Dermis microvascular lymphatic vessel endothelial cell (primary cell): Measurements from ENCODE around the gene METTL25. TPM values are rescaled to one million over a fixed set of nuclear protein-coding genes. Genes with fewer than 3 reads are reported as not detected.
A peak's percentile ranks its signal among the peaks of the same experiment; 100 is the strongest.
"Not testable (repeated sequence)": the region's sequence is repeated elsewhere in the genome, so short reads cannot be mapped to it uniquely, and the experiment has no call there.

ENCODE experiments used
- DNase-seq, 2 donors: peaks; one replicate each; pipeline versions ENCODE4 v3.0.0 to v3.0.0-alpha.2; 2010; ENCODE audit warnings: low read depth in 2 of 2
- total RNA-seq: library from RNA; depleted of rRNA; stranded (reverse); fragments of >200 nt; gene quantifications from 2 replicates; pipeline ENCODE4 v1.2.1, GENCODE V29; 2014

Gene METTL25, protein sequence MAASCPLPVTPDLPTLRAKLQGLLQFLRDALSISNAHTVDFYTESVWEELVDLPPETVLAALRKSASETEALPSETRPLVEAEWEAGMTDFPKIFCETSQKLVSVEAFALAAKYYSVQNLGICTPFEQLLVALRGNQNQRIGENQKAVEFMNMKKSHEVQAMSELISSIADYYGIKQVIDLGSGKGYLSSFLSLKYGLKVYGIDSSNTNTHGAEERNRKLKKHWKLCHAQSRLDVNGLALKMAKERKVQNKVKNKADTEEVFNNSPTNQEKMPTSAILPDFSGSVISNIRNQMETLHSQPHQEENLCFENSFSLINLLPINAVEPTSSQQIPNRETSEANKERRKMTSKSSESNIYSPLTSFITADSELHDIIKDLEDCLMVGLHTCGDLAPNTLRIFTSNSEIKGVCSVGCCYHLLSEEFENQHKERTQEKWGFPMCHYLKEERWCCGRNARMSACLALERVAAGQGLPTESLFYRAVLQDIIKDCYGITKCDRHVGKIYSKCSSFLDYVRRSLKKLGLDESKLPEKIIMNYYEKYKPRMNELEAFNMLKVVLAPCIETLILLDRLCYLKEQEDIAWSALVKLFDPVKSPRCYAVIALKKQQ
- 8.9 and 10.1 TPM in 2 replicates for total RNA-seq

GRCh38 chr12:82358200-82359114 lies at the start of gene METTL25, which contains the start of gene CCDC59:
Gene METTL25 (plus strand): TSS chr12:82358529. CDS start chr12:82358566, 37 bp downstream.
Gene CCDC59 (minus strand): TSS chr12:82358387. CDS start chr12:82358376, 11 bp downstream.
- peak; percentile 98 to 99 for DNase-seq

GRCh38 chr12:82314406-82314892 lies 43.9 kb upstream of the METTL25 start:
- no peak for DNase-seq

- no peak for DNase-seq
Measured at GRCh38 chr12:82319276-82319675, 39.1 kb upstream of the METTL25 start.

DNA sequence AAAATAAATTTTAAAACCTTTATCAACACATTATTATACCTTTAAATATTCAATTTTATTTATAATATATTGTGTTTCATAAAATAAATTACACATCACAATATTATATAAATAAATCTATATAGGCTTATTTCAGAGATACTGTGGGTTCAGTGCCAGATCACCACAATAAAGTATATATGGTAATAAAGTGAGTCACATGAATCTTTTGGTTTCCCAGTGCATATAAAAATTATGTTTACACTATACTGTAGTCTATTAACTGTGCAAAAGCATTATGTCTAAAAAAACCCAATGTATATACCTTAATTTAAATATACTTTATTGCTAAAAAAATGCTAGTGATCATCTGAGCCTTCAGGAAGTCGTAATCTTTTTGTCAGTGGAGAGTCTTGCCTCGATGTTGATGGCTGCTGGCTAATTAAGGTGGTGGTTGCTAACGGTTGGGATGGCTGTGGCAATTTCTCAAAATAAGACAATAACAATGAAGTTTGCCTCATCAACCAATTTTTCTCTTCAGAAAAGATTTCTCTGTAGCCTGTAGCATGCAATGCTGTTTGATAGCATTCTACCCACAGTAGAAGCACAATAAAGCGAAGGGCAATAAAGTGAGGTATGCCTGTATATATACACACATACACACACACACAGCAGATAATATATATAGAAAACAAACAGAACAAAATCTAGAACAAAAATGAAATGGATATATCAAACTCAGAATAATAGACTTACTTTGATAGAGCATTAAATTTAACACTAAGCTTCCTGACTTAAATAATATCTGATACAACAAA lies 32.6 kb upstream of the METTL25 start:
- no peak for DNase-seq

DNA sequence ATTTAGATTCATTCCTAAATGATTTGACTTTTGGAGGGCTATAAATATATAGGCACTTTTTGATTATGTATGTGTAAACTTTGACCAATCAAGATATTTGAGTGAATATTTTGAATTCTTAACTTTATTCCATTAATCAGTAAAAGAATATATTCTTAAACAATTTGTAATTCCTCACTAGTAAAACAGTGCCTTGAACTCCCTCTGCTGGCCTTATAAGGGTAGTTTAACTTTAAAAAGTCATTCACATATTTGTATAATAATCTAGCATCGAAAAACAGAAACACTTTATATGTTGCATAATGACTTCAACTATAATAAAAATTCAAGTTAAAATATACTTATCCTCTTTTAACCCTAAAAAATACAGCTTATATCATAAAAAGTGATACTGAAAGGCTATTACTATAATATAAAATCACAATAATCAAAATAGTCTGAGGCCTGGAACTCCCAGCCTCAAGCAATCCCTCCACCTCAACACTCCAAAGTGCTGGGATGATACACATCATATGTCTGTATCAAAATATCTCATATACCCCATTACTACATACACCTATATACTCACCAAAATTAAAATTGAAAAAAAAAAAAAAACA lies 31.3 kb upstream of the METTL25 start:
- DNase-seq: peak in 1 of 2 donors; percentile 26

GRCh38 chr12:82327861-82328260 lies 30.5 kb upstream of the METTL25 start:
- no peak for DNase-seq

GRCh38 chr12:82329508-82329907 lies 28.8 kb upstream of the METTL25 start:
- no peak for DNase-seq

- no peak for DNase-seq
Measured at GRCh38 chr12:82350161-82350560, 8.2 kb upstream of the METTL25 start.

DNA sequence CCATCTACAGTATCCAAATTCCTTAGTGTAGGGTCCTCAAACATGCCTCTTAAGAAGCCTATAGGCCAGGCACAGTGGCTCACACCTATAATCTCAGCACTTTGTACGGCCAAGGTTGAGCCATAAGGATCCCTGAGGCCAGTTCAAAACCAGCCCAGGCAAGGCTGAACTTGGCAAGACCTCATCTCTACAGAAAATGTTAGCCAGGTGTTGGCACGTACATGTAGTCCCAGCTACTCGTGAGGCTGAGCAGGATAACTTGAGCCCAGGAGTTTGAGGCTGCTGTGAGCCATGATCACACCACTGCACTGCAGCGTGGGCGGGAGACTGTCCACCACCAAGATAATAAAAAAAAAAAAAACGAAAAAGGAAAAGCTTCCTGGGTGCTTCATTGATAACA lies 6.9 kb upstream of the METTL25 start:
- DNase-seq: no peak

GRCh38 chr12:82357340-82357739 lies 989 bp upstream of the METTL25 start:
- DNase-seq: no peak

- DNase-seq: no peak
Measured at GRCh38 chr12:82357845-82358199, 507 bp upstream of the METTL25 start.

- peak in 1 of 2 donors; percentile 13 for DNase-seq
Measured at GRCh38 chr12:82359115-82359478, 768 bp downstream of the METTL25 start.

GRCh38 chr12:82360834-82361233 lies 2.5 kb downstream of the METTL25 start:
- not testable (repeated sequence) for DNase-seq

- no peak for DNase-seq
Measured at GRCh38 chr12:82361461-82361915, 3.2 kb downstream of the METTL25 start.

DNA sequence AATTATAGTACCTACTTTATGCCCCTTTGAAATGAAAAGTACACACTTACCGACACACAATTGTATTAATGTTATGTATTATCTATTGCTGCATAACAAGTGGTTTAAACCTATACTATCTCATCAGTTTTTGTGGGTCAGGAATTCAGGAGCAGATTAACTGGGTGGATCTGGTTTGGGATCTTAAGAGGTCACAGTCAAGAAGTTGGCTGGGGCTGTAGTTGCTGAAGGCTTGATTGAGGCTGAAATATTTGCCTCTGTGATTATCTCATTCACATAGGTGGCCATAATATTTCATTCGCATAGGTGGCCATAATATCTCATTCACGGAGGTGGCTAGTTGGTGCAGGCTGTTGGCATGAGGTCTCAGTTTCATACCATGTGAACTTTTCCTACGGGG lies 5.7 kb downstream of the METTL25 start:
- no peak for DNase-seq

- DNase-seq: no peak
Measured at GRCh38 chr12:82366197-82366596, 7.9 kb downstream of the METTL25 start.

DNA sequence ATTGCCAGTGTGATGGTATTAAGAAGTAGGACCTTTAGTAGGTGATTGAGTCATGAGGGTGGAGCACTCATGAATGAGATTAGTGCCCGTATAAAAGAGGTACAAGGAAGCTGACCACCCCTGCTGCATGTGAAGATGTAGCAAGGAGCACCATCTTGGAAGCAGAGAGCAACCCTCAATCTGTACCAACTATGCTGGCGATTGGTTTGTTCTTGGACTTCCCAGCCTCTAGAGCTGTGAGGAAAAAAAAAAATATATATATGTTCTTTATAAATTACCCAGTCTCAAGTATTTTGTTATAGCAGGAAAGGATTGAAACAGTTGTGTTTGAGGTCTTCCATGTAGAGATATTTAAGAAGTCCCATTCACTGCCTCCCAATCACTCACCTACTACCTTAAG lies 16.9 kb downstream of the METTL25 start:
- no peak for DNase-seq

DNA sequence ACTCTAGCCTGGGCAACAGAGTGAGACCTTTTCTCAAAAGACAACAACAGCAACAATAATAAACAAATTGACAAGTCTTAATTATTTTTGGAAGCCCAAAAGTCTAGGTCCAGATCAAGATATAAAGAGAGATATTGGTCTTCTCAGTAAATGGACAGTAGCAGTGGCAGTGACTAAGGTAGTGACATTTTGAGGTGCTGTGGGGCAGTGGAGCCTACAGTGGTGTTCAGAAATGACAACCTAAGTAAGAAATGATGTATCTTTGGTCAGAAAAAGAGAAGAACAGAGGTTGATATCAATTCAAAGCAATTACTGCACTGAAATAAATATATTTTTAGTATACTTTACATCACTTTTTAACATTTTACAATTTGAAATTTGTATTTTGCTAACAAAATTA lies 20.7 kb downstream of the METTL25 start:
- no peak for DNase-seq

DNA sequence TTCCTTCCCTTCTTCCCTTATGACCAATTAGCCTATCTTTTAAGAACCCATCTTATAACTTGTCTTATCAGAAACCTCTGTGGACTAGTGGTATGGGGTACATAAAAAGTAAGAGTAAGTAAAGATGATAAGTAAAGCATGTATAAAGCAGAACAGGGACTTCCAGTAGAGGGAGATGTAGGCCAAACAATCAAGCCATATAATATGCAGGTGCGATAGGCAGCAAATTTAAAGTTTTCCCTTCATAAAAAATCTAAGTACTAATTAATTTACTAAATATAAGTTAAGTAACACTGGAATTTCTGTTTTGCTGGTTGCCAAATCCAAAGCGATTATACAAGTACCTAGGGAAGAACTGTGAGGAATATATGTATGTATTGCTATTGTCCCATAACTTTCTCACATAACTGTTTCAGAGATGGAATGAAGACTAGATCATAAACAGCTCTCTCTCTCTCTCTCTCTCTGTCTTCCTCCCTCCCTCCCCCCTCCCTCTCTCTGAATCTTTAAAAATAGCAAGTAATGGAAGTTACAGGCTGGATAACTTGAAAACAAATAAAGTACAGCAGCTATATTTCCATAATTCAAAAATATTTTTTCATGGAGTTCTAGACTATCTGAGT lies 25.7 kb downstream of the METTL25 start:
- peak; percentile 23 to 64 for DNase-seq

DNA sequence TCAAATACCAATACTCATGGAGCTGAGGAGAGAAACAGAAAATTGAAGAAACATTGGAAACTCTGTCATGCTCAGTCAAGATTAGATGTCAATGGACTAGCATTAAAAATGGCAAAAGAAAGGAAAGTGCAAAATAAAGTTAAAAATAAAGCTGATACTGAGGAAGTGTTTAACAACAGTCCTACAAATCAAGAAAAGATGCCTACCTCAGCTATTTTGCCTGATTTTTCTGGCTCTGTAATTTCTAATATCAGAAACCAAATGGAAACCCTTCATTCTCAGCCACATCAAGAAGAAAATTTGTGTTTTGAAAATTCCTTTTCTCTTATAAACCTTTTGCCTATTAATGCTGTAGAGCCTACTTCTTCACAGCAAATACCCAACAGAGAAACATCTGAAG lies 40.5 kb downstream of the METTL25 start:
- no peak for DNase-seq
